ENCODE measurements around the gene CHSY3. TPM values are rescaled to one million over a fixed set of nuclear protein-coding genes. Genes with fewer than 3 reads are reported as not detected.

Gene CHSY3
- polyA plus RNA-seq, 3 donors: not detected

DNA sequence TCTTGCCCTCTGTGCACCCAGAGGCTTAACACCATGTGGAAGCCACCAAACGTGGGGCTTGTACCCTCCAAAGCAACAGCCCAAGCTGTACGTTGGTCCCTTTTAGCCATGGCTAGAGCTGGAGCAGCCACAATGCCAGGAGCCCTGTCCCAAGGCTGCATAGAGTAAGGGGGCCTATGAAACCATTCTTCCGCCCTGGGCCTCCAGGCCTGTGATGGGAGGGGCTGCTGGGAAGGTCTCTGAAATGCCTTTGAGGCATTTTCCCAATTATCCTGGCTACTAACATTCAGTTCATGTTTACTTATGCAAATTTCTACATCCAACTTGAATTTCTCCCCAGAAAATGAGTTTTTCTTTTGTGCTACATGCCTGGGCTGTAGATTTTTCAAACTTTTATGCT, 33.8 kb downstream of the CHSY3 start:
- TF ChIP-seq, protein P1, sequence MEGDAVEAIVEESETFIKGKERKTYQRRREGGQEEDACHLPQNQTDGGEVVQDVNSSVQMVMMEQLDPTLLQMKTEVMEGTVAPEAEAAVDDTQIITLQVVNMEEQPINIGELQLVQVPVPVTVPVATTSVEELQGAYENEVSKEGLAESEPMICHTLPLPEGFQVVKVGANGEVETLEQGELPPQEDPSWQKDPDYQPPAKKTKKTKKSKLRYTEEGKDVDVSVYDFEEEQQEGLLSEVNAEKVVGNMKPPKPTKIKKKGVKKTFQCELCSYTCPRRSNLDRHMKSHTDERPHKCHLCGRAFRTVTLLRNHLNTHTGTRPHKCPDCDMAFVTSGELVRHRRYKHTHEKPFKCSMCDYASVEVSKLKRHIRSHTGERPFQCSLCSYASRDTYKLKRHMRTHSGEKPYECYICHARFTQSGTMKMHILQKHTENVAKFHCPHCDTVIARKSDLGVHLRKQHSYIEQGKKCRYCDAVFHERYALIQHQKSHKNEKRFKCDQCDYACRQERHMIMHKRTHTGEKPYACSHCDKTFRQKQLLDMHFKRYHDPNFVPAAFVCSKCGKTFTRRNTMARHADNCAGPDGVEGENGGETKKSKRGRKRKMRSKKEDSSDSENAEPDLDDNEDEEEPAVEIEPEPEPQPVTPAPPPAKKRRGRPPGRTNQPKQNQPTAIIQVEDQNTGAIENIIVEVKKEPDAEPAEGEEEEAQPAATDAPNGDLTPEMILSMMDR (IDR thresholded peaks at IDR 0.05): no peak
- Histone ChIP-seq H3K27ac (ENCODE audit: low read depth in 1 of 2, low read length in 2 of 2) (no peak overlapping the region), H3K4me2 (replicated peaks; ENCODE audit: extremely low read depth, low read length, poor library complexity, severe bottlenecking) (no peak overlapping the region), H3K4me3 (replicated peaks in 1 of 3; ENCODE audit: low read depth in 2 of 3, low read length in 3 of 3) (no peak overlapping the region), H3K4me1 (ENCODE audit: control insufficient read depth in 1 of 2, insufficient read depth in 2 of 2, low read length in 2 of 2) (no peaks in the 10 kb centered on the region), H4K20me1 (ENCODE audit: insufficient read depth, low read length) (no peaks in the 10 kb centered on the region), H3K27me3 (ENCODE audit: control insufficient read depth in 2 of 2, insufficient read depth in 2 of 2, low read length in 2 of 2) (no peaks in the 10 kb centered on the region), H3K36me3 (replicated peaks in 1 of 2; ENCODE audit: control insufficient read depth in 1 of 2, insufficient read depth in 2 of 2, low read length in 2 of 2) (no peaks in the 10 kb centered on the region), H3K79me2 (ENCODE audit: insufficient read depth, low read length) (no peaks in the 10 kb centered on the region), H3K9me3 (replicated peaks in 1 of 2; ENCODE audit: control insufficient read depth in 1 of 2, insufficient read depth in 1 of 2, low read length in 2 of 2) (peaks cover 12 to 18% of the 10 kb centered on the region in 2 donors), H2AFZ (ENCODE audit: insufficient read depth, low read depth, low read length, poor library complexity, severe bottlenecking) (no peak overlapping the region), H3K9ac (ENCODE audit: insufficient read depth, low read length, poor library complexity, severe bottlenecking) (no peak overlapping the region)
- Mint-ChIP-seq H3K36me3 (no peaks in the 10 kb centered on the region), H3K4me3 (no peak overlapping the region), H3K27me3 (ENCODE audit: low read depth in 3 of 3) (no peaks in the 10 kb centered on the region), H3K4me1 (no peaks in the 10 kb centered on the region), H3K9me3 (peaks cover 5 to 24% (median 12%) of the 10 kb centered on the region in 7 donors), H3K27ac (no peak overlapping the region)
- intact Hi-C loops (cut with micrococcal nuclease): no loop called here
- no peak for DNase-seq
- 87% methylated on average over 3 of the region's 3 CpGs for WGBS (ENCODE audit: insufficient coverage)

DNA sequence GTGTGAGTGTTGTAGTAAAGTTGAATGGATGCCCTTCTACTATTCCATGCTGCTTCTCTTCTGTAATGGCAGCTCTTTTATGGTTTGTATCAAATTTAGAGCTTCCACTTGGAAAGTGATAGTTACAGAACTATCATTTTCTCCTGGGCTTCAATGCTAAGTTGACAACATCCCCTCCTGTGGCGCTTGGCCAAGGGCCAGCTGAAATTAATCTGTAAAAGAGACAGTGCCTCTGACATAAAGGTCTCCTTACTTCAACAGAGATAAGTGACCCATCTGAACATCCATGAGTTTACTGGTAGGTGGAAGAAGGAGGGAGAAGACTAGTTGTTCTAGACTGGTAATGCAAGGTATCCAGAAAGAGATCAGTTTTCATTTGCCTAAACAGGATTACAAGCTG, 39.7 kb downstream of the CHSY3 start:
- Mint-ChIP-seq H3K9me3 (peaks cover 0 to 8% (median 2%) of the 10 kb centered on the region in 7 donors), H3K36me3 (no peaks in the 10 kb centered on the region), H3K27ac (no peak overlapping the region), H3K27me3 (ENCODE audit: low read depth in 3 of 3) (no peaks in the 10 kb centered on the region), H3K4me3 (no peak overlapping the region), H3K4me1 (no peaks in the 10 kb centered on the region)
- WGBS (ENCODE audit: insufficient coverage): 100% methylated on average over 1 of the region's 1 CpG
- Histone ChIP-seq H3K27me3 (ENCODE audit: control insufficient read depth in 2 of 2, insufficient read depth in 2 of 2, low read length in 2 of 2) (no peaks in the 10 kb centered on the region), H2AFZ (ENCODE audit: insufficient read depth, low read depth, low read length, poor library complexity, severe bottlenecking) (no peak overlapping the region), H3K9ac (ENCODE audit: insufficient read depth, low read length, poor library complexity, severe bottlenecking) (no peak overlapping the region), H3K27ac (ENCODE audit: low read depth in 1 of 2, low read length in 2 of 2) (no peak overlapping the region), H3K36me3 (replicated peaks in 1 of 2; ENCODE audit: control insufficient read depth in 1 of 2, insufficient read depth in 2 of 2, low read length in 2 of 2) (no peaks in the 10 kb centered on the region), H3K4me1 (ENCODE audit: control insufficient read depth in 1 of 2, insufficient read depth in 2 of 2, low read length in 2 of 2) (no peaks in the 10 kb centered on the region), H3K4me3 (replicated peaks in 1 of 3; ENCODE audit: low read depth in 2 of 3, low read length in 3 of 3) (no peak overlapping the region), H3K79me2 (ENCODE audit: insufficient read depth, low read length) (no peaks in the 10 kb centered on the region), H4K20me1 (ENCODE audit: insufficient read depth, low read length) (no peaks in the 10 kb centered on the region), H3K9me3 (replicated peaks in 1 of 2; ENCODE audit: control insufficient read depth in 1 of 2, insufficient read depth in 1 of 2, low read length in 2 of 2) (no peaks in the 10 kb centered on the region), H3K4me2 (replicated peaks; ENCODE audit: extremely low read depth, low read length, poor library complexity, severe bottlenecking) (no peak overlapping the region)
- intact Hi-C loops (cut with micrococcal nuclease): no loop called here
- DNase-seq: no peak
- TF ChIP-seq, protein P1 (IDR thresholded peaks at IDR 0.05): no peak
